ENCODE measurements around the gene ZBTB7C. TPM values are rescaled to one million over a fixed set of nuclear protein-coding genes. Genes with fewer than 3 reads are reported as not detected.

ZBTB7C gene
- total and polyA plus RNA-seq, 2 of the 8 experiments (the other 6 are each of a cell fraction or from before 2014, with no cell fraction given): 0.15 to 0.45 TPM

DNA sequence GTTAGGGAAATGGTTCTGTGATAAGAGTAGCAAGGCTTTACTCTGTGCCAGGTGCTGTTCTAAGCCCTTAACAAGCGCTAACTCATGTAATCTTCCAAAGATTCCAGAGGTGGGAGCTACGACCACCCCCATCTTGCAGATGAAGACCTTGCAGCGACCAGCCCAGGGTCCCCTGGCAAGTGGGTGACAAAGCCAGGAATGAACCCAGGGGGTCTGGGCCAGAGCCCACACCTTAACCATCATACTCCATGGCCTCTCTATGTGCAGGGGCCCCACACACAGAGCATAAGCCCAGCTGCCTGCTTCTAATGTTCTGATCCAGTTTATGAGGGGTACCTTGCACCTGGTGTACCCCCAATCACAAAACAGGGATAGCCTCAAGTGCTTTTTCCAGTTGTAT, 105.3 kb downstream of the ZBTB7C start (continued):
- no peak for TF ChIP-seq MAX (IDR thresholded peaks at IDR 0.05)
- TF ChIP-seq BCL11A (IDR thresholded peaks at IDR 0.05; ENCODE audit: low read depth in 2 of 2, low read length in 2 of 2): no peak
